T follicular helper cell (primary cell): ENCODE results near the gene SLC8B1.
A peak's percentile ranks its signal among the peaks of the same experiment; 100 is the strongest.
"Not testable (repeated sequence)": the region's sequence is repeated elsewhere in the genome, so short reads cannot be mapped to it uniquely, and the experiment has no call there.

ENCODE experiments used
- DNase-seq: peaks from one replicate; pipeline ENCODE4 v3.0.0-alpha.2; 2020; ENCODE audit warnings: low read depth

Gene SLC8B1

DNA sequence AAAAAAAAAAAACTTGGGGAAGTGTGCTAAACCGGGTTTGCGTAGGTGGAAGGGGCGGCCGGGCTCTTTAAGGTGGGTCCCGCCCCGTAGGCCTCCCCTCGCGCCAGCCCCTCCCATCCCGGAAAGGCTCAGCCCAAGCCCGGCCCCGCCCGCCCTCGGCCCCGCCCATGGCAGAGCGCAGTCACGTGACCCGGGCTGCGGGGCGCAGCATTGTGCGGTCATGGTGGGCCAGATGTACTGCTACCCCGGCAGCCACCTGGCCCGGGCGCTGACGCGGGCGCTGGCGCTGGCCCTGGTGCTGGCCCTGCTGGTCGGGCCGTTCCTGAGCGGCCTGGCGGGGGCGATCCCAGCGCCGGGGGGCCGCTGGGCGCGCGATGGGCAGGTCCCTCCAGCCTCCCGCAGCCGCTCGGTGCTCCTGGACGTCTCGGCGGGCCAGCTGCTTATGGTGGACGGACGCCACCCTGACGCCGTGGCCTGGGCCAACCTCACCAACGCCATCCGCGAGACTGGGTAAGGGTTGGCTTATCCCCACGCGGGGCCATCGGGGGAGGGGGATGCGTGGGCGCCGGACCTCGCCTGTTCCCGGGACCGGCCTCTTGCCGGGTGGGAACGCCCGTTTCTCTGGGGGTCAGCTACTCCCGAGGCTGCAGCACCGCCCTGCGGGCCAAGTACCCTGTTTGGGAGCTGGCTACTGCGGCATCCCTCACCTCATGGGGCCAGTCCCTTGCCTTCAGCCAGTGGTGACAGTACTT is 23.6 kb upstream of the SLC8B1 start, which contains the start of gene PLBD2:
TSS of gene PLBD2 (plus strand) at position 207 of the 752 bp plus-strand sequence. CDS start at position 221, 14 bp downstream.
- peak; percentile 97 for DNase-seq

DNA sequence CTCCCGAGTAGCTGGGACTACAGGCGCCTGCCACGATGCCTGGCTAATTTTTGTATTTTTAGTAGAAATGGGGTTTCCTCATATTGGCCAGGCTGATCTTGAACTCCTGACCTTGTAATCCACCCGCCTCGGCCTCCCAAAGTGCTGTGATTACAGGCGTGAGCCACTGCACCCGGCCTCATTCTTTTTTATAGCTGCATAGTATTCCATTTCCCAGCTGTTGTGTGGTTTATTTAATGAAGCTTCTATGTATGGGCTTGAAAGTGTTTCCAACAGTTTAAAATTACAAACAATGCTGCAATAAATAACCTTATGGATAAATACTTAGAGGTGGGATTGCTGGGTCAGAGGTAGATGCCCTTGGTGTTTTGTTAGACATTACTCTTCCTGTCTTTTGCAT is 19.3 kb upstream of the SLC8B1 start:
- not testable (repeated sequence) for DNase-seq

DNA sequence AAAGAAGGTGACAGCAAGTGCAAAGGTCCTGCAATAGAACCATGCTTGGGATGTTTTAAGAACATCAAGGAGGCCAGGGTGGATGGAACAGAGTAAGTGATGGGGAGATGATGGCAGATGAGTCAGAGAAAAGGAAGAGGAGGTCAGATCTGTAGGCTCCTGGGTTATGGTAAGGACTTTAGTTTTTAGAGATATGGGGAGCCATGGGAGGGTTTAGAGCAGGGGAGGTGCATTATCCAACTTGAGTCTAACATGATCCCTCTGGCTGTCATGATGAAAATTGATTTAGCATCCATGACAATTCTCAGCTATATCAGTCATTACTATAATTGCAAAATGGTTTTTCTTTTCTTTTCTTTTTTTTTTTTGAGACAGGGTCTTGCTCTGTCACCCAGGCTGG is 16.2 kb upstream of the SLC8B1 start:
- DNase-seq: no peak

DNA sequence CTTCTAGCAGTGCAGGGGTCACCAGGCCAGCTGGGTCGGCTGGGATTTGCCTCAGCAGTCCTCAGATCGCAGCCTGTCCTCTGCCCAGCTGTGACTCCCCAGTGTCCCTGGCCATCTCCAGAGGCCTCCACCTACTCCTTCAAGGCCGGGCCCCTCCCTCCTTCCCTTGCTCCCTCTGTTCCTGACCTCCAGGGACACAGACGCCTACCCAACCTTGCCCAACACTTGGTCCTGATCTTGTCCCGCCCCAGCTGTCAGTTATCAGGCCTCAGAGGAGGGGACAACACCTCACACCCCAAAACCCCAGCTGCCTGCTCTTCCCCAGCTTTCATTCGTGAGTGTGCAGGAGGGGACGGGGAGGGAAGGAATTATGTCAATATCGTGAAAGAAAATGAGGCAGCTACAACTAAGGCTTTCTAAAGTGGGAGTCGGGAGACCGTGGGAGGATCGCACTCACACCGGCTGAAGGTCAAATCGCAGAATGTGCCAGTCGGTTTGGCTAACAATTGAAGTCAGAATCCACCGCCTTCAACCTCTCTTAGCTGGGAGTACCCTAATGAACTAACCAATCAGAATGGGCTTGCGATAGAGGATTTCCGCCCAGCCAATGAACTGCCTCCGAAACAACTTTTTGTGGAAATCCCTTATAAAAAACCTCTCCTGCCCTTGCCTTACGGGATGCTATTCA is 14.1 kb upstream of the SLC8B1 start:
- DNase-seq: no peak

DNA sequence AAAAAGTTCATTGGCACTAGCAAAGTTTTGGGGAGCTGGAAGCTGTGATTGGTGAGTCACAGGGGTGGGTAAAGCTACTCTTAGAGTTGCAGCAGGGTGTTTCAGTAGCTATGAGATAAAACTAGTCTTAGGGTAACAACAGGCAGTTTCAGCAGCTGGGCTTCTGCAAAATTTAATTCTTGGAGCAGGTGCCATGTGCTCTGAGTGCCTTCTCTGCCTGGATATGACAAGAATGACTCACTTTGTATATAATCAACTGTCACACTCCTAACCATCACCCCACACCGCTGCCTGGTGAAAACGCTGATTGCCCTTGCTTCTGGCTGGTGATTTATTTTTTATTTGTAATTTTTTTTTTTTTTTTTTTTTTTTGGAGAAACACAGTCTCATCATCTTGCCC is 13.0 kb upstream of the SLC8B1 start:
- no peak for DNase-seq

DNA sequence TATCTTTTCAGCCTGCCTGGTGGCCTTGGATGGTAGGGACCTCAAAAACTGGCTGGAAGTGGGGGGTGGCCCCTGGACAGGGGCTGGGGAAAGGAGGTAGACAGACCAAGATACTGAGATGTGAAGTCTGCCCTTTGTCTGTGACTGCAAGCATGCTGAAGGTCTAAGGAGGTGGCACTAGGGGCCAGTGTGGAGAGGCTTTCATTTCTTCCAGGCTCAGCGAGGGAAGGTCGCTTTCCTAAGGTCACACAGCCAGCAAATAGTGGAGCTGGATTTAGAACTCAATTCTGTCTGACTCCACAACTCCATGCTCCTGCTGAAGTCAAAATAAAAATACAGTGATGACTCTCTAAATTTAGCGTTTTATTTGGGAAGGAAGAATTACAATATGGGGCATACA is 12.2 kb upstream of the SLC8B1 start:
- DNase-seq: no peak

DNA sequence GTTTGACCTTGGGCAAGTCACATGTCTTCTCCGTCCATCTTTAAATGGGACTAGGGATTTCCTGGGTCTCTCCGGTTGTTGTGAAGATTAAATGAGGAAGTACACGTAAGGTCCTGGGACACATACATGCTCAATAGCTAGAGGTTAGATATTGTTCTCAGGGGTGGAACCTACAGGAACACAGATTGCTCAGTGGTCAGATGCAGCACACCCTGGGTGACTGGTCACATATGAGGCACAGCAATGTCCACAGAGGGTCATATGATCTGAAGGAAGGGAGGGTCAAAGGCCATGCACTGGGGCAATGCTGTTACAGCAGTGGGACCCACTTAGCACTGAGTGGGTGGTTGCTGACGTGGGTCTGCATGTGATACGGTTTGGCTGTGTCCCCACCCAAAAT is 11.4 kb upstream of the SLC8B1 start:
- DNase-seq: no peak

DNA sequence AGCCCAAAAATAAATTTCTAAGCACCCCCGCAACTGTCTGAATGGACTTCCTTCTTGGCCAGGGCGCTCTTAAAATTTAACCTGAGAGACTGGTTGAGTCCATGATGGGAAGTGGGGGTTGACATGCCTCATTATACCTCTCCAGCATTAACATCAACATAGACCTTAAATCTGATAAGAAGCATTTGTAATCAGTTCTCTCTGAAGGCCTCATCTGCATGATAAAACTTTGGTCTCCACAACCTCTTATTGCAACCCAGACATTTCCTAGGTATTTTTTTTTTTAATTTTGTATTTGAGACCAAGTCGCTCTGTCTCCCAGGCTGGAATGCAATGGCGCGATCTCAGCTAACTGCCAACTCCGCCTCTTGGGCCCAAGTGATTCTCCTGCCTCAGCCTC is 10.4 kb upstream of the SLC8B1 start:
- DNase-seq: no peak

DNA sequence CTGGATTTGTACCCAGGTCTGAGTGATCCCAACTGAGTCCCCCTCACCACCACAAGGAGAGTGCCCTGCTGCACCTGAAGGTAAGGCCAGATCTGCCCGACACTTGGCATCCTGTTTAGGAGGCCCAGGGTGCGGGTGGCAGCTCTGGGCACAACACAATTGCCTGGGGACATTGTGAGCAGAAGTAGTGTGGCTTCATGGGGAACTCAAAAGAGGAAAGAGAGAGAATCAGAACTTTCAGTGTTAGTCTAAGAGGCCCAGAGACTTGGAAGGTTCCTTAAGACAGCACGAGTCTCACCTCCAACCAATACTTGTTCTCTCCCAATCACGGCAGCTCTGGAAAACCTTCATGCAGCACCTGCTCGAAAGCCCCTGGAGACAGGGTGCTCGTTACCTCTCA is 6.6 kb upstream of the SLC8B1 start:
- DNase-seq: no peak

DNA sequence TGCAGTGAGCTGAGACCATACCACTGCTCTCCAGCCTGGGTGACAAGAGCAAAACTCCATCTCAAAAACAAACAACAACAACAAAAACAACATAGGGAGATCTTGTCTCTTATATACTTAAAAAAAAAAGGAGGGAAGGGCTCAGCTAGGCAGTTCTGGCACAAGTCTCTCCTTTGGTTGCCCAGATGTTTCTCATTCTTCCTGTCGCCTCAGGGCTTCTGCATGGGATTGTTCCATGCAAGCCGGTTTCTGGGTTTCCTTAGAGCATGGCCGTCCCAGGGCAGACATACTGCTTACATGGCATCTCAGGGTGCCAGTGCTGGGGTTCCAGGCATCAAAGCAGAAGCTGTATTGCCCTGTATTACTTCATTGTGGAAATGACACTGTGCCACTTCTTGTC is 5.2 kb upstream of the SLC8B1 start:
- DNase-seq: no peak

DNA sequence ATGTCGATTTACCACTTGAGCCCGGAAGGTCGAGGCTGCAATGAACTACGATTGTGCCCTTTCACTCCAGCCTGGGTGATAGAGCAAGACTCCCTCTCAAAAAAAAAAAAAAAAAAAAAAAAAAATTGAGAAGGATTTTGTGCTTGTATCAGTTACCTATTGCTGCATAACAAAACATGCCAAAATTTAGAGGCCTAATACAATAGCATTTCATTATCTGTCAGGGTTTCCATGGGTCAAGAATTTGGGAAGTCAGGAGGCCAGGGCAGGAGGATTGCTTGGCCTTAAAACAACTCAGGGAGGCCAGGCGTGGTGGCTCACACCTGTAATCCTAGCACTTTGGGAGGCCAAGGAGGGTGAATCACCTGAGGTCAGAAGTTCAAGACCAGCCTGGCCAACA is 4.6 kb upstream of the SLC8B1 start:
- DNase-seq: no peak

DNA sequence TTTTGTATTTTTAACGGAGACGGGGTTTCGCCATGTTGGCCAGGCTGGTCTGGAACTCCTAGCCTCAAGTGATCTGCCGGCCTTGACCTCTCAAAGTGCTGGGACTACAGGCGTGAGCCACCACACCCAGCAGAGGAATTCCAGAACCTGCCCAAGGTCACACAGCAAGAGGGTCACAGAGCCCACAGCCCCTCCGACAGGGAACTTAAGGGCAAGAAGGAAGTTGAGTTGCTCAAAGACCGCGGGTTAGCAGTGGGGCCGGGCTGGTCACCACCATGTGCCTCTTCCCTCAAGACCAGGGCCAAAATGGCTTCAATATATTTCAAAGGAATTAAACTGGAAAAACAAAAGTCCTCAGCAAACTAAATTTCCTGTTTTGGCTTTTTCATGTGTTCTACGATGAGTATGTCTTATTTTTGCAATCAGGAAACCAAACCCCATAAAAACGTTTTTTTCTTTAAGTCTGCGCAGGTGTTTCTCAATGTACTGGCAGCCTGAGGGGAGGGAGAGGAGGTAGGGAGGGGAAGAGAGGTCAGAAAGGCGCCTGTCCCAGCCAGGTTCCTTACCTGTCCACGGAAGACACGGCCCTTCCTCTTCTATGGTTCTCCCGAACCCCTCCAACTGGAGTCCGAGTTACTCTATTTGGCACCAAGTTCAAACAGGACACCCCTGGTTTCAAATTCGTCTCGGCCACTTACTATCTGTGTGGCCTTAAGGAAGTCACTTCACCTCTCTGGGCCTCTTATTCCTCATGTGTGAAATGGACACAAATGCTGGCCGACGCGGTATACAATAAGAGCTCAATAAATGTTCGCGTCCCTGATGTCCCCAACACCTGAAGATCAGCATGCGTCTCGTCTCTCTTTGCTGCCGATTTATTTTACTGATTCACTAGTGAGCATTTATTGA is 778 bp downstream of the SLC8B1 start:
- DNase-seq: no peak

DNA sequence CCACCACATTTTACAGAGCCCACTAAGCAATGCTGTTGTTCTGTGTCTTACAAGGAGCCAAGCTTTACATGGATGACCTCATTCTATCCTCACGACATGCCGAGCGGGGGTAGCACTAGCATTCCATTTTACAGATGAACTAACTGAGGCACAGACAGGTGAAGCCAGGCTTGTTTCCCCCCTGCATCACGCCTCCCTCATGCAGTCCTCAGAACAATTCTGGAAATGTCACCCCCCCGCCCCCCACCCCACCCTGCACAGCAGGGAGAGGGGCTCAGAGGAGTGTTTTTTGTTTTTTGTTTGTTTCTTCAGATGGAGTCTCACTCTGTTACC is 1.5 kb downstream of the SLC8B1 start:
- DNase-seq: no peak

DNA sequence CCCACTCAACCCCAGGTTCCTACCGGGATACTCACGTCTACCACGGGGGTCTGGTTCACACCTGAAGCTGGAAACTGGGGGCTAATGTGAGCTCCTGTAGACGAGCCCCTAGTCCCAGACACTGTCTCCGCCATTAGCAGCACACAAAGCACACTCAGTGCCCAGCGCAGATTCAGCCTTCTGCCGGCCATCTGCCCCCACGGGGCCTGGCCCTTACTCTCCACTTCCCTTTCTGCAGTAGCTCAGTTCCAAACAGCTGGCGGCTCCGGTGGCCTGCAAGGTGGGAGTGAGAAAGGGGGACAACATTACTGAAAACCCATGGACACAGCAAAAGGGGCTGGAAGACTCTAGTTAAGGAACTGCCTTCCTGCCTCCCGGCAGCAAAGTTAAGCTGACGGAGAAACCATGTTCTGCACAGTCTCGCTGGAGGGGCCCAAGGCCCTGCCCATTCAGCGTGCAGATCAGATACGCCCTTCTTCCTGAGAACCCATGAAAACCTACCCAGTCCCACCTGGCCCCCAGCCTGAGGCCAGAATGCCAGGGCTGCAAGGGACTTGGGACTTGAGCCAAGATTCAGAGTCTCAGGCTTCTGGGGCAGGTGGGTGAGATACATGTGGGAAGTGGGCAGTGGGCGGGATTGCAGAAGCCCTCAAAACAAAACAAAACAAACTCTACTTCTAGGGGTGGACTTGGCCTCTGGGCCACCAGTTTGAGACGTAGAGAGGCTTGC is 2.1 kb downstream of the SLC8B1 start:
- DNase-seq: no peak

DNA sequence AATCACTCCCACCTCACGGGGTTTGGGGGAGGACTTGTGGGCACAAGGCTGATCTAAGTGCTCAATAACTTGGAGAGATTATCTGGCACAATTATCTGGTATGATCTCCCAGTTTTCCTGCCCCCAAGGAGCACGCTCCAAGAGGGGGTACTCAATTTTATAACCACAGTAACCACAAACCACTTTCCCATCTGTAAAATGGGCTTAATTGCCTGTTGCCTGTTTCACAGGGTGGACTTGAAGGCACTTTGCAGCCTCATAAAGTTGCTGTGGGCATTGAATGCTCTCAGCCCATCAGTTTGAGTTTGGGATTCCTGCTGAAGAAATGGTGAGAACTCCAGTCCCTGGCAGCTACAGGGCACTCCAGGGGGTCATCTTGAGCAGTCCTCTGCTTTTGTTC is 4.4 kb downstream of the SLC8B1 start:
- no peak for DNase-seq

DNA sequence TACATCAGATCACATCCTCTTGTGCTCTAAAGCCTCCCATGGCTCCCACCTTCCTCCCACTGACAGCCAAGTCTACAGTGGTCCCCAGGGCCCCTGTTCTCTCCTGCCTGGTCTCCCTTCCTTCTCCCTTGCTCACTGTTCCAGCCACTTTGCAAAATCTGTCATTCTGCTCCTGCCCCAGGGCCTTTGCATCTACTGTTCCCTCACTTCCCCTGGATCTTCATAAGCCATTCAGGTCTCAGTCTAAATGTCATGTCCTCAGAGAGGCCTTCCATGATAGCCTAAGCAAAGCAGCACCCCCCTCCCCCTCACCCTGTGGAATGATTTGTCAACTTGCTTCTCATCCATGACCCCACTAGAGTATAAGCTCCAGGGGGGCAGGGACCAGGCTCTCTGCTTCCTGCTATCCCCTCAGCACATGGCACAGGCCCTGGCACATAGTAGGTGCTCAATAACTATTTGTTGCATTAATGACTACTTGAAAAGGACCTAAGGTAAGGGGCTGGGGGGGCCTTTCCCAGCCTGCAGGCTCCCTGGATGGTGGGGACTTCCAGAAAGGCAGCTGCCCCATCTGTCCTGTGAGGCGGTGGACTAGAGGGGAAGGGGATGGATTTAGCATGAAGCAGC is 5.0 kb downstream of the SLC8B1 start:
- DNase-seq: no peak

DNA sequence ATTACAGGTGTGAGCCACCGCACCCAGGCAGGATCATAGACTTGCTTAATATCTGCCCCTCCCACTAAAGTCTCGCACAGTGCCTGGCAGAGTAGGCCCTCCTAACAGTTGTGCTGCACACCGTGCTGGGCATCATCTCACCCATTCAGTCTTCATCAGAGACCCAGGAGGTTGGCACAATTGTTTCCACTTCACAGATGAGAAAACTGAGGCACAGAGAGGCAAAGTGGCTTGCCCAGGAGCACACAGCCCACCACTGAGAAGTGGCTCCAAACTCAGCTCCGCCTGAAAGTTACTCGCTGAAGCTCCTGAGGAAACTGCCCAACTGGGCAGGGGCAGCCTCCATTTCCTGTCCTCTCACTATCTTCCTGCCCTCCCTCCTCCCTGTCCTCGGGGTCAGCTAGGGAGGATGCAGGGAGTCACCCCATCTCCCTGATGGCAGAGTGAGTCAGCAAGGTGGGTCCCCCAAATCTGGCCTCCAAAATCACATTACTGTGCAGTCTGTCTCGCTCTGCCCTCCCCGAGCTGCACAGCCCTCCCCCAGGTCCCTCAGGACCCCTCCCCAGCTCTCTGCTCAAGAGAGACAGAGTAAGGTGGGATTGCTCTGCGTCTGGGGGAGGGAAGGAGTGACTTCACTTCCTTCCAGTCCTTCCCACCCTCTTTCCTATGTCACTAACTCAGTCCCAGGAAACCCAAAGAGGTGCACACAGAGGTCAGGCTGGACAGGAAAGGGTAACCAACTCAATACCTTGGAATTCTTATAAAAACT is 5.7 kb downstream of the SLC8B1 start:
- no peak for DNase-seq

DNA sequence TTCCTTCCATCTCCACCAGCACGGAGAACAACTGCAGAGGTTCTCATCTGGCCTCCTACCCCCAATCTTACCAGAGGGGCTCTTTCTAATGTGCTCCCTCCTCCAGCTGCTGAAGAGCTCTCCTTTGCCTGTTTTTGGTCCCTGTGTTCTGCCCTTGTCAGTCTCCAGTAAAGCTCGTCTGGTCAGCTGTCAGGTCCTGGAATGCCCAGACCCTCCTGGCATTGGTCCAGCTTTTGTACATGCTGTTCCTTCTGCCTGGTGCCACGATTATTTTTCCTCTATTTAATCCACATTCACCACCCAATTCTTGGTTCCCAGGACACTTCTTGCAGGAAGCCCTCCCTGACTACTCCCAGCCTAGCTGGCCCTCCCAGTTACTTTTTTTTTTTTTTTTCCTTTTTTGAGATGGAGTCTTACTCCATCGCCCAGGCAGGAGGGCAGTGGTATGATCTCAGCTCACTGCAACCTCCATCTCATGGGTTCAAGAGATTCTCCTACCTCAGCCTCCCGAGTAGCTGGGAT is 6.5 kb downstream of the SLC8B1 start:
- DNase-seq: no peak

DNA sequence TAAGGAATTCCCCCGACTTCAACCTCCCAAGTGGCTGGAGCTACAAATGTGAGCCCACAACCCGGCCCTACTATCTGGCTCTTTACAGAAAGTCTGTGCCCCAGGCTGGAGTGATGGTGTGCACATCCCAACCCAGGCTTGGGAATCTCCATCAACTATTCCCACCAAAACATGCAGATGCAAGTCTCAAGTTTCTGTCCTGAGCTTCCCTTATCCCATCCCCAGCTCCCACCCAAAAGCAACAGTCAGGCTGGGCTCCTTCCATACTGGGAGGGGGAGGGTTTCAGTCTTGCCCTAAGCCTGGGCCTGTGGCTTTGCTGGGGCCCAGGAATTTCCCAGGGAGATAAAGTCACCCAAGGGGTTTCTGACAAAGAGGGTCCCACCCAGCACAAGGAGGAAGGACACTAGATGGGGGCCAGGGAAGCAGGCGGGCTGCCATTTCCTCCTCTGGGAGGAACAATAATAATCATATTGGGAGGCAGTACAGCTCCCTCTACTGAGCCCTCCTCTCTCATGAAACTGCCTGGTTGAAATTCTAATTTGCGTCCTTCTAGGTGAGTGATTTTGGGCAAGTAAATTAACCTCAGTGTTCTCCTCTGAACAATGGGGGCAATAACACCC is 8.0 kb downstream of the SLC8B1 start:
- DNase-seq: no peak

DNA sequence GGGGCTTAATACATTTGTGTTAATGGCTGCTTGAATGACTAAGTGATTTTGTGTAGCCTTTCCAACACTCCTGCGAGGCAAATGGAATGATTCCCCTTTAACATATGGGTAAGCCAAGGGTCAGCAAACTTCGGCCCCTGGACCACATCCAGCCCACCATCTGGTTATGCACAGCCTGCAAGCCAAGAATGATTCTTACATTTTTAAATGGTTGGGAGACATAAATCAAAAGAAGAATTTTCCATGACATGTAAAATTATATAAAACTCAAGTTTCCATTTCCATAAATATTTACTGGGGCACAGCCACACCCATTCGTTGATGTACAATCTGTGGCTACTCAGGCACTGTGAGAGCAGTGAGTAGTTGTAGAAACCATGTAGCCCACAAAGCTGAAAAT is 9.0 kb downstream of the SLC8B1 start:
- no peak for DNase-seq
